Spleen (tissue), 11 donors: ENCODE results near the gene ATP7A. TPM values are rescaled to one million over a fixed set of nuclear protein-coding genes. Genes with fewer than 3 reads are reported as not detected.
"Not testable (repeated sequence)": the region's sequence is repeated elsewhere in the genome, so short reads cannot be mapped to it uniquely, and the experiment has no call there.

Experiments
- DNase-seq: peaks from one replicate; pipeline ENCODE4 v3.0.0-alpha.2; 2020
- H3K27ac ChIP-seq, 8 donors: fragments of 200-600 bp; sonication (generic) in 7 of 8; 1 replicate in 4 of 8; 2 replicates in 4 of 8; pipeline versions ENCODE4 v1.5.0 to v1.8.0; 2016 to 2021; ENCODE audit warnings: inconsistent platforms in 4 of 8, mild to moderate bottlenecking in 4 of 8, moderate library complexity in 1 of 8
- H3K27me3 ChIP-seq, 7 donors: fragments of 200-600 bp; sonication (generic) in 6 of 7; replicated peaks in 1 of 7; 1 replicate in 4 of 7; 2 replicates in 3 of 7; pipeline versions ENCODE4 v1.5.0 to v1.8.0; 2016 to 2021; ENCODE audit warnings: inconsistent platforms in 3 of 7, mild to moderate bottlenecking in 1 of 7
- H3K36me3 ChIP-seq, 6 donors: fragments of 200-600 bp; sonication (generic) in 5 of 6; 1 replicate in 4 of 6; 2 replicates in 2 of 6; pipeline versions ENCODE4 v1.5.0 to v1.8.0; 2016 to 2021; ENCODE audit warnings: inconsistent platforms in 2 of 6
- H3K4me1 ChIP-seq, 6 donors: fragments of 200-600 bp; sonication (generic) in 5 of 6; 1 replicate in 3 of 6; 2 replicates in 3 of 6; pipeline versions ENCODE4 v1.5.0 to v1.8.0; 2016 to 2021; ENCODE audit warnings: inconsistent platforms in 3 of 6
- H3K4me3 ChIP-seq, 8 donors: fragments of 200-600 bp; sonication (generic) in 7 of 8; 1 replicate in 4 of 8; 2 replicates in 4 of 8; pipeline versions ENCODE4 v1.5.0 to v1.8.0; 2016 to 2021; ENCODE audit warnings: inconsistent platforms in 4 of 8, mild to moderate bottlenecking in 4 of 8, moderate library complexity in 2 of 8
- H3K9me3 ChIP-seq, 8 donors: fragments of 200-600 bp; sonication (generic) in 7 of 8; 1 replicate in 4 of 8; 2 replicates in 4 of 8; pipeline versions ENCODE4 v1.5.0 to v1.8.0; 2016 to 2021; ENCODE audit warnings: inconsistent platforms in 4 of 8
- POLR2A ChIP-seq, 3 donors: fragments of 450-650 bp; IDR thresholded peaks; one replicate each; pipeline ENCODE4 v1.5.1; 2017; ENCODE audit warnings: antibody characterized with exemption in 3 of 3, mild to moderate bottlenecking in 1 of 3
- POLR2AphosphoS5 ChIP-seq, 3 donors: sonication (generic); formaldehyde crosslinking; IDR thresholded peaks; one replicate each; pipeline ENCODE4 v1.5.1; 2017; ENCODE audit warnings: antibody characterized with exemption in 3 of 3
- WGBS, 5 donors: extraction: QIAGEN DNeasy Blood & Tissue Kit in 3 of 5; methylation state at CpG; one replicate each; pipeline versions ENCODE4 v1.1.5 to v1.1.7; 2013 to 2018; 5-methylcytosine and 5-hydroxymethylcytosine counted together
- intact Hi-C: fragments of 100-400 bp; cut with DNase I; formaldehyde crosslinking; loops from one replicate; pipeline ENCODE4 v1.15.0; 2023; ENCODE audit warnings: low total_unique reads
- polyA plus RNA-seq, 3 donors: library from polyadenylated mRNA; stranded (reverse); fragments of 200-250 nt; gene quantifications; one replicate each; pipeline ENCODE4 v1.2.1, GENCODE V29; 2013
- total RNA-seq, 7 donors: library from RNA; depleted of rRNA in 3 of 7; stranded (reverse); fragments of >200 nt in 3 of 7; fragmentation: NEBNext Ultra II Directional in 4 of 7; extraction: Animal tissue kit (Norgen Biotek cat#: 25700) in 4 of 7; gene quantifications; one replicate each; pipeline versions ENCODE4 v1.1.0 to v1.2.1, GENCODE V29; 2016 to 2021
- TF ChIP-seq, protein P1 (sequence below), 11 experiments: fragments of 200-600 bp in 7 of 11; fragments of 450-650 bp in 4 of 11; sonication (generic) in 4 of 11; IDR thresholded peaks in 8 of 11; conservative IDR thresholded peaks in 3 of 11; 1 replicate in 7 of 11; 2 replicates in 4 of 11; pipeline versions ENCODE4 v1.4.0 to v1.8.0; 2016 to 2021; ENCODE audit warnings: antibody characterized with exemption in 11 of 11, inconsistent platforms in 4 of 11, mild to moderate bottlenecking in 1 of 11
- donor health status: healthy with polysubstance abuse.
- donor health status: DM: no; HTN: no; CAD: no; lungs with moderate emphysema.
- donor health status: DM: no; HTN: no; CAD: no.
- donor health status: Bipolar disorder and iron deficiency.
- donor health status: healthy.
- donor health status: DM: no; HTN: no; CAD: no.
- donor health status: DM: yes; HTN: yes; CAD: no.

Gene ATP7A
- total and polyA plus RNA-seq, 10 donors, result 1.4 to 18.8 (median 14.9) TPM

- H3K4me1 ChIP-seq, result no peaks in the 10 kb centered on the region
- DNase-seq, result no peak
- TF ChIP-seq, protein P1, sequence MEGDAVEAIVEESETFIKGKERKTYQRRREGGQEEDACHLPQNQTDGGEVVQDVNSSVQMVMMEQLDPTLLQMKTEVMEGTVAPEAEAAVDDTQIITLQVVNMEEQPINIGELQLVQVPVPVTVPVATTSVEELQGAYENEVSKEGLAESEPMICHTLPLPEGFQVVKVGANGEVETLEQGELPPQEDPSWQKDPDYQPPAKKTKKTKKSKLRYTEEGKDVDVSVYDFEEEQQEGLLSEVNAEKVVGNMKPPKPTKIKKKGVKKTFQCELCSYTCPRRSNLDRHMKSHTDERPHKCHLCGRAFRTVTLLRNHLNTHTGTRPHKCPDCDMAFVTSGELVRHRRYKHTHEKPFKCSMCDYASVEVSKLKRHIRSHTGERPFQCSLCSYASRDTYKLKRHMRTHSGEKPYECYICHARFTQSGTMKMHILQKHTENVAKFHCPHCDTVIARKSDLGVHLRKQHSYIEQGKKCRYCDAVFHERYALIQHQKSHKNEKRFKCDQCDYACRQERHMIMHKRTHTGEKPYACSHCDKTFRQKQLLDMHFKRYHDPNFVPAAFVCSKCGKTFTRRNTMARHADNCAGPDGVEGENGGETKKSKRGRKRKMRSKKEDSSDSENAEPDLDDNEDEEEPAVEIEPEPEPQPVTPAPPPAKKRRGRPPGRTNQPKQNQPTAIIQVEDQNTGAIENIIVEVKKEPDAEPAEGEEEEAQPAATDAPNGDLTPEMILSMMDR (IDR thresholded peaks at IDR 0.05 in 8 of 11, conservative IDR thresholded peaks at IDR 0.05 in 3 of 11), result no peak
- TF ChIP-seq POLR2AphosphoS5 (IDR thresholded peaks at IDR 0.05), result no peak
- H3K27me3 ChIP-seq, result no peaks in the 10 kb centered on the region
- H3K27ac ChIP-seq, result no peak overlapping the region
- intact Hi-C loops, result no loop called here
- peaks cover 0 to 13% (median 0%) of the 10 kb centered on the region in 8 donors for H3K9me3 ChIP-seq
- no peaks in the 10 kb centered on the region for H3K36me3 ChIP-seq
- H3K4me3 ChIP-seq, result no peak overlapping the region
Measured at GRCh38 chrX:78063687-78064086, 153.2 kb downstream of the ATP7A start.

GRCh38 chrX:78064152-78064551 lies 153.7 kb downstream of the ATP7A start:
- Histone ChIP-seq H3K27ac (no peak overlapping the region), H3K27me3 (no peaks in the 10 kb centered on the region), H3K4me3 (no peak overlapping the region), H3K4me1 (no peaks in the 10 kb centered on the region), H3K9me3 (peaks cover 0 to 13% (median 0%) of the 10 kb centered on the region in 8 donors), H3K36me3 (no peaks in the 10 kb centered on the region)
- intact Hi-C loops, result no loop called here
- TF ChIP-seq POLR2AphosphoS5 (IDR thresholded peaks at IDR 0.05) (no peak), POLR2A (IDR thresholded peaks at IDR 0.05) (no peak)
- TF ChIP-seq, protein P1 (IDR thresholded peaks at IDR 0.05 in 8 of 11, conservative IDR thresholded peaks at IDR 0.05 in 3 of 11), result no peak
- DNase-seq, result no peak
- 63 to 91% (median 77%) methylated on average over 3 to 4 of the region's 4 CpGs for WGBS, 5 donors

DNA sequence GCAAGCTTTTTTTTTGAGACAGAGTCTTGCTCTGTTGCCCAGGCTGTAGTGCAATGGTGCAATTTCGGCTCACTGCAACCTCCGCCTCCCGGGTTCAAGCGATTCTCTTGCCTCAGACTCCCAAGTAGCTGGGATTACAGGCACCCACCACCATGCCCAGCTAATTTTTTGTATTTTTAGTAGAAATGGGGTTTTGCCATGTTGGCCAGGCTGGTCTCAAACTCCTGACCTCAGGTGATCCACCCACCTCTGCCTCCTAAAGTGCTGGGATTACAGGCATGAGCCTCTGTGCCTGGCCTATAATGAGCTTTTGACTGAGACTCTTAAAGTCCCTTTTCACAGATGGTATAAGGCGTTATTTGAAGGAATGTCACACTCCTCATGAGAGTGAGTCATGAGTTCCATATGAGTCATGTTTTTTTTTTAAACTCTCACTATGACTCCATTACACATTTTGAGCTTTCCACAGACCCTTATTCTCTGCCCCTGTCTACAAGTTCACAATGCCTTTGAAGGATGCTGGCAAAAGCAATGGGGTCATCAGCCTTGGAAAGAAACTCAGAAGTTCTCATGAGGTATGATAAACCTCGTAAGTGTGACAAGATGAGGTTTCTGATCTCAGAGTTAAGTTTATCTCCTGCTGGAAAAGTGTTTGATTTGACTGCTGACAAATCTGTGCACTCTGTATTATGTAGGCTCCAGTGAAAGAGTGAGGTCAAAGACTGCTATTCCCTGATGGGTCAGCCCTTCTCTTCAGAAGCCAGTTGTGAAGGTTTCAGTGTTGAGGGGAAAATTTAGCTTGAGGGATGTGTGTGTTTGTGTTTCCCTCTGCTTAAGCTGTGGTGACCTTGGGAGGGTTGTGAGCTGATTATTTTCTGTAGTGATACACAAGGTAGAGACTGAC lies 154.5 kb downstream of the ATP7A start:
- H3K27ac ChIP-seq, result not testable (repeated sequence)

DNA sequence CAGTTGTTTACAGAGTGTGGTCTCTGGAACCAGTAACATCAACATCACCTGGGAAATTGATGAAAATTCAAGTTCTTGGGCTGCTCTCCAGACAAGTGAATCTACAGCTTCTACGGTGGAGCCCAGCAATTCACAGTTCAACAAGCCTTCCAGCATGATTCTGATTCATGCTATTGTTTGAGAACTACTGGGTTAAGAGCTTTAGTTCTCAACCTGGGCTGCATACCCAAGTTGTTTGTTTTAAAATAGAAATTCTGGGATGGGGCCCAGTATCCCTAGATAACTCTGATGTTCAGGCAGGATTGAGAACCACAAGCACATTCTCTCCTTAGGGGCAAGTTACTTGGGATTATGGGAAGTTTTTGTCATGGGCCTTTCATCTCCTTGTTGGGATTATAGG lies 155.6 kb downstream of the ATP7A start:
- H3K4me3 ChIP-seq, result no peak overlapping the region
- H3K9me3 ChIP-seq, result peaks cover 0 to 16% (median 0%) of the 10 kb centered on the region in 8 donors
- H3K4me1 ChIP-seq, result no peaks in the 10 kb centered on the region
- no peak overlapping the region for H3K27ac ChIP-seq
- 87 to 100% (median 93%) methylated on average over 1 of the region's 1 CpG for WGBS, 5 donors
- no peak for TF ChIP-seq POLR2A (IDR thresholded peaks at IDR 0.05)
- TF ChIP-seq, protein P1 (IDR thresholded peaks at IDR 0.05 in 8 of 11, conservative IDR thresholded peaks at IDR 0.05 in 3 of 11), result no peak
- TF ChIP-seq POLR2AphosphoS5 (IDR thresholded peaks at IDR 0.05), result no peak
- H3K36me3 ChIP-seq, result no peaks in the 10 kb centered on the region
- H3K27me3 ChIP-seq, result no peaks in the 10 kb centered on the region
- no peak for DNase-seq
- intact Hi-C loops, result no loop called here

More for the DNA sequence above, 154.5 kb downstream of the ATP7A start:
- H3K4me1 ChIP-seq, H3K27me3 ChIP-seq, H3K36me3 ChIP-seq, DNase-seq, intact Hi-C loops, H3K4me3 ChIP-seq: not testable (repeated sequence)
- 66 to 88% (median 83%) methylated on average over 6 of the region's 6 CpGs for WGBS, 5 donors
- H3K9me3 ChIP-seq, result peaks cover 0 to 16% (median 0%) of the 10 kb centered on the region in 8 donors
